GM15510 (cell line): ENCODE measurements around the gene OTUD6A.

Experiments used
- POLR2A ChIP-seq: IDR thresholded peaks from 3 replicates; pipeline ENCODE4 v1.6.1; 2011; ENCODE audit warnings: borderline replicate concordance; ENCODE audit not compliant: insufficient read length; ENCODE audit errors: extremely low read depth

Gene OTUD6A, protein sequence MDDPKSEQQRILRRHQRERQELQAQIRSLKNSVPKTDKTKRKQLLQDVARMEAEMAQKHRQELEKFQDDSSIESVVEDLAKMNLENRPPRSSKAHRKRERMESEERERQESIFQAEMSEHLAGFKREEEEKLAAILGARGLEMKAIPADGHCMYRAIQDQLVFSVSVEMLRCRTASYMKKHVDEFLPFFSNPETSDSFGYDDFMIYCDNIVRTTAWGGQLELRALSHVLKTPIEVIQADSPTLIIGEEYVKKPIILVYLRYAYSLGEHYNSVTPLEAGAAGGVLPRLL

GRCh38 chrX:70062076-70062475 lies at the start of gene OTUD6A:
Gene OTUD6A (plus strand): TSS chrX:70062457. CDS start chrX:70062525, 68 bp downstream.
- TF ChIP-seq POLR2A, result no peak

DNA sequence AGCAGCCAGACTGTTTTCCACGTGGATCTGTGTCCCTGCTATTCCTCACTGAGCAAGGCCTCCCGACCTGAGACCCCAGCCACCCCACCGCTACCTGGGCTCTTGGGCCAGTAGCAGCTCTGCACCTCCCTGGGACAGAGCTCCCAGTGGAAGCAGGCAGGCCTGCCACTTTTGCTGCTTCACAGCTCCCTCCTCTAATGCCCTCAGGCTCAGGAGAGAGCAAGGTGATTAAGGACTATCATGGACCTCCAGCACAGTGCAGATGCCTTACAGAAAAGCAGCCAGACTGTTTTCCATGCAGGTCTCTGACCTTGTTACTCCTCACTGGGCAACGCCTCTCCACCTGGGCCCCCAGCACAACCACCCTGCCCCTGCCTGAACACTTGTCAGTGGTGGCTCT lies 49.5 kb upstream of the OTUD6A start:
- no peak for TF ChIP-seq POLR2A

DNA sequence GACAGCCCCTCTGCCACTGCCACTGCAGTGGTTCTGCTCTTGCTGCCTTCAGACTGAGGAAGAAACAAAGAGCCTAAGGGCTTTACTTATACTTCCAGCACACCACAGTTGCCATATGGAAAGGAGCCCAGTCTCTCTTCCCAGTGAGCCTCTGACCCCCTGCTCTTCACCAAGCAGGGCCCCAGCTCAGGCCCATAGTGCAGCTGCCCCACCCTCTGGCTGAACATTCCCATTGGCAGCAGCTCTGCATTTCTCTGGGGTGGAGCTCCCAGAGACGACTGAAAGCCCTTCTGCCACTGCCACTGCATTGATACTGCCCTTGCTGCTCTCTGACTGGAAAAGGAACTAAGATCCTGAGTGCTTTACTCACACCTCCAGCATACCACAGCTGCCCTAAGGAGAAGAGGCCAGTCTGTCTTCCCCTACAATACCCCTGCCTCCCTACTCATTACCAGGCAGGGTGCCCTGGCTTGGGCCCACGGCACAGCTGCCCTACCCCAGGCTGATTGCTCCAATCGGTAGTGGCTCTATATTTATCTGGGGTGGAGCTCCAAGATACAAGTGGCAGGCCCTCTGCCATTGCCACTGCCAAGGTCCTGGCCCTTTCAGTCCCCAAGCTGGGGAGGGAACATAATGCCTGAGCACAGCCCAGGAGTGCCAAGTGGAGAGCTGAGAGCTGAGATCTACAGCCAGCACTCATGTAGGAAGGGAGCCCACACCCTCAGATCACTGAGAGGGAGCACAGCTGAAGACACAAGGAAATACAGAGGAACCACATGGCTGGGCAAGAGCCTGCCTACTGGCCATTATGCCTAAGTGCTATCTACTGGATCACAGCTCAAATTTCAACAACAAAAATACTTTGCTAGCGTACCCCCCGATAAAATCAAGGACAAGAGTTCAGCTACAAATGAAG lies 48.5 kb upstream of the OTUD6A start:
- TF ChIP-seq POLR2A, result no peak

DNA sequence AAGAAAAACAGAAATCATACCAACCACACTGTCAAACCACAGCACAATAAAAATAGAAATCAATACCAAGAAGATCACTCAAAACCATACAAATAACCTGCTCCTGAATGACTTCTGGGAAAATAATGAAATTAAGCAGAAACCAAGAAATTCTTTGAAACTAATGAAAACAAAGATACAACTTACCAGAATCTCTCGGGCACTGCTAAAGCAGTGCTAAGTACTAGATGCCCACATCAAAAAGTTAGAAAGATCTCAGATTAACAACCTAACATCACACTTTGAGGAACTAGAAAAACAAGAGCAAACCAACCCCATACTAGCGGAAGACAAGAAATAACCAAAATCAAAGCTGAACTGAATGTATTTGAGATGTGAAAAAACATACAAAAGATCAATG lies 45.7 kb upstream of the OTUD6A start:
- no peak for TF ChIP-seq POLR2A

GRCh38 chrX:70022616-70023015 lies 39.6 kb upstream of the OTUD6A start:
- TF ChIP-seq POLR2A, result no peak

DNA sequence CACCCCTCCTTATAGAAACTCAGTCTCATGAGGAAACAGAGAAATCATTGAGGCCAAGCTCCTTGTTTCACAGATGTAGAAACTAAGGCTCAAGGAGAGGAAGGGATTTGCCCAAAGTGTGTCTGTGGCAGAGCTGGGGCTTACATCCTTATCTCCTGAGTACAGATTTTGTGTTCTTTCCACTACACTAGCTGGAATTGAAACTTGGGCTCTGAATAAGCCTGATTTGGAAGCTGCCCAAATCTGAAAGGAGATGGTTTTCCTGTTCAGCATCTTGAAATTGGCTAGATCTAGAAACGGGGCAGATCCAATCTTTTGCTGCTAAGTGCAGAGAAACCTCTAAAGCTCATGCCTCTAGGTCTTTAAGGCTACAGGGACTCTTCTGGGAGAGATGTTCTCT lies 36.8 kb upstream of the OTUD6A start:
- no peak for TF ChIP-seq POLR2A

DNA sequence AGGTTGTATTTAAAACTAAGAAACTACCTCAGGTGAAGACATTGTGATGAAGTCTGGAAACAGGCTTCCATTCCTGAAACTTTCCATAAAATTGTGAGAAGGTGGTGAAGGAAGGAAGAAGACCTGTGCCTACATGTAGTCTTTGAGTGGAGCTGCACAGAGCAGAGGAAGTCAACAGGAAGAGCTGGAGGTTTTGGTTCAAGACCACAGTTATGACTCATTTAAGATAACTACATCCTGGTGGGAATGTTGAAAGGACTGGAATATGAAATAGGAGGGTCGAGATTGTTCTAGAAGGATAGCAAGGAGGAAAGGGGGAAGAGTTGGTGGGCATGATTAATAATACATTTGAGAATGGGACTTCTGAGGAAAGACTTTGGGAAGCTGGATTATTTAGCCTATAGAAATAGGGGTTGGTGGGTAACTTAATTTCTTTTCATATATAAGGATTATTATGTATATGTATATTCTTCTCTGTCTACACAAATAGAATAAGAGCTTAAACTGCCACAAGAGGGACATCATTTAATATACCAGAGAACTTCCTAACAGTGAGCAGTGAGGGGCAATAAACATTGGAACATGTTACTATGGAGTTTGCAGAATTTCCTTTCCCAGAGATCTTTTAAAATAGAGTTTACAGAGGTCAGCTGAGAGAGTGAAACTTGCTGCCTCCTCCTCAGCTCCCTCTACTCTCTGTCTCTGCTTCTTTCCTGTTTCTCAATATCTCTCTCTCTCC lies 36.0 kb upstream of the OTUD6A start:
- no peak for TF ChIP-seq POLR2A

GRCh38 chrX:70026851-70027200 lies 35.4 kb upstream of the OTUD6A start:
- no peak for TF ChIP-seq POLR2A

DNA sequence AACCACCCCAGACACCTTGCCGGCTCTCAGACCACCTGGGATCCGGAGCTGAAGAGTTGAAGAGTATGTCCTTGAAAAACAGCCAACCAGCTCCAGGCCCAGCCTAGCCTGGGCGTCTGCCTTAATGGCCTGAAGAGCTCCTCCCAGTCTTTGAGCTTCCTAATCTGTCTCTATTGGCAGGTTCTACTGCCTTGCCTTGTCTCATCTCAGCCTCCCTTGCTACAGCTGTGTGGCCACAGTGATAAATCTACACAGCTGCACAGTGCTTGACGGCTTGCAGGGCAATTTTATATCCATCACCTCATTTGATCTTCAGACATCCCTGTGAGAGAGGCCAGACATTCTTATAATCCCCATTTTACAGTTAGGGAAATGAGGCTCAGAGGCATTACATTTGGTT lies 32.4 kb upstream of the OTUD6A start:
- TF ChIP-seq POLR2A, result no peak

GRCh38 chrX:70030301-70030767 lies 31.9 kb upstream of the OTUD6A start:
- no peak for TF ChIP-seq POLR2A

GRCh38 chrX:70032792-70033191 lies 29.5 kb upstream of the OTUD6A start:
- TF ChIP-seq POLR2A, result no peak

DNA sequence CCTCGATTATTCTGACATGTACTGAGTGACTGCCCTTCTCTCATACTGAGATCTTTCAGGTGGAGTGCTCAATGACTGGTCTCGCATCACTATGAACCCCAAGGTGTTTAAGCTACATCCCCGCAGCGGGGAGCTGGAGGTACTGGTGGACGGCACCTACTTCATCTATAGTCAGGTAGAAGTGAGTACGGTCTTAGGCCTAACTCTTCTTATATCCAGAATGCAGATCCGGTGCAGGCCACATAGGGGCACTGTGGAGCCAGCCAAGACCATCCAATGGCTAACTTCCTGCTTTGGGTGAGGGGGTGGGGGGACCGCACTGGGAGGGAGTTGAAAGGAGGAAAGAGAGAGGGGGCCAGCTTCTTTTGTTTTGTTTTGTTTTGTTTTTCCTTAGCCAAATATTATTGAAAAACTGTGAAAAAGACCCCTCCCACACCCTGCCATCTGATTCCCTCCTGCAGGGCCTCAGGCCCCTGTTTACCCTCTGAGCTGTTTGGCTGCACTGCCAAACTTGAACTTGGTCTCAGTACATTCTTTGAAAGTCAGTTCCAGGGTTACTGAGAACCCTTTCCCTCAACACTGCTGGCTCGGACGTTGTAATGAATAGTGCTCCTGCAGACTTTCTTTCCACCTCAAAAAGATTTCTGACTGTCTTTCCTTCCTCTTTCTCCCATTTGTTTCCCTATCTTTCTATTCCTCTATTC lies 28.8 kb upstream of the OTUD6A start:
- no peak for TF ChIP-seq POLR2A

- no peak for TF ChIP-seq POLR2A
Measured at GRCh38 chrX:70034646-70035045, 27.6 kb upstream of the OTUD6A start.

DNA sequence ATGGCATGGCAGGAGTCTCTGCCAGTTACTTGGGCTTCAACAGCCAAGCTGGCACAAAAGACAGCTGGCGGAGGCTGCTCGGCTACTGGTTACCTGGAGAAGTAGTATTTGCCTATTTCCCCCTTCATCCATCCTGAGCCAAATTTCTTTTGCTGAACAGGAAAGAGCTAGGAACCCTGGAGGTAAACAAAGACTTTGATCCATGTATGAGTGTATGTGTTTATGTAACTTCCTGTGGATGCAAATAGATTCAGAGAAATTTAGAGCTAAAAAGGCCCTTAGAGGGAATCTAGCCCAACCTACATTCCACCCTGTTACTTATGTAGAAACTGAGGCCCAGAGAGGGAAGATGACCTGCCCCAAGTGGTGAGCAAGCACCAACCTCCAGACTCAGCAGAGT lies 23.7 kb upstream of the OTUD6A start:
- no peak for TF ChIP-seq POLR2A
